HG03354 (cell line): ENCODE results near the gene KLHL30.

Experiments
- ATAC-seq: cut with Tn5 transposase; IDR thresholded peaks from one replicate; pipeline ENCODE4 v1.9.1; 2021; ENCODE audit warnings: mild to moderate bottlenecking; ENCODE audit not compliant: unreplicated experiment, poor library complexity, severe bottlenecking

The KLHL30 gene

GRCh38 chr2:238142382-238143205 is 4.1 kb downstream of the KLHL30 start:
- no peak for ATAC-seq

GRCh38 chr2:238143239-238143951 is 4.9 kb downstream of the KLHL30 start:
- no peak for ATAC-seq

GRCh38 chr2:238144262-238144661 is 5.8 kb downstream of the KLHL30 start:
- ATAC-seq, result no peak

- no peak for ATAC-seq
These were observed 6.6 kb downstream of the KLHL30 start for GRCh38 chr2:238145046-238145445.

- no peak for ATAC-seq
These were observed 7.4 kb downstream of the KLHL30 start for GRCh38 chr2:238145851-238146250.

GRCh38 chr2:238146884-238147544 is 8.5 kb downstream of the KLHL30 start:
- ATAC-seq, result no peak

- ATAC-seq, result no peak
These were observed 10.5 kb downstream of the KLHL30 start for GRCh38 chr2:238148981-238149380.

- ATAC-seq, result no peak
These were observed 11.5 kb downstream of the KLHL30 start for GRCh38 chr2:238149841-238150572.

- ATAC-seq, result no peak
These were observed 12.2 kb downstream of the KLHL30 start for GRCh38 chr2:238150686-238151085.

GRCh38 chr2:238151205-238151604 is 12.7 kb downstream of the KLHL30 start:
- ATAC-seq, result no peak

GRCh38 chr2:238151628-238152235 is 13.3 kb downstream of the KLHL30 start:
- ATAC-seq, result no peak

- no peak for ATAC-seq
These were observed 14.6 kb downstream of the KLHL30 start for GRCh38 chr2:238152771-238153688.

- ATAC-seq, result no peak
These were observed 16.1 kb downstream of the KLHL30 start for GRCh38 chr2:238154570-238154969.

GRCh38 chr2:238155051-238155760 is 16.7 kb downstream of the KLHL30 start:
- no peak for ATAC-seq

GRCh38 chr2:238155761-238156694 is 17.6 kb downstream of the KLHL30 start:
- no peak for ATAC-seq

- no peak for ATAC-seq
These were observed 19.1 kb downstream of the KLHL30 start for GRCh38 chr2:238157506-238158017.

- ATAC-seq, result no peak
These were observed 19.6 kb downstream of the KLHL30 start for GRCh38 chr2:238158018-238158508.
